ENCODE results near the gene SUGP1. TPM values are rescaled to one million over a fixed set of nuclear protein-coding genes. Genes with fewer than 3 reads are reported as not detected.

SUGP1 gene
- total RNA-seq, 1 donor from 2014 or later = 59.1 TPM

DNA sequence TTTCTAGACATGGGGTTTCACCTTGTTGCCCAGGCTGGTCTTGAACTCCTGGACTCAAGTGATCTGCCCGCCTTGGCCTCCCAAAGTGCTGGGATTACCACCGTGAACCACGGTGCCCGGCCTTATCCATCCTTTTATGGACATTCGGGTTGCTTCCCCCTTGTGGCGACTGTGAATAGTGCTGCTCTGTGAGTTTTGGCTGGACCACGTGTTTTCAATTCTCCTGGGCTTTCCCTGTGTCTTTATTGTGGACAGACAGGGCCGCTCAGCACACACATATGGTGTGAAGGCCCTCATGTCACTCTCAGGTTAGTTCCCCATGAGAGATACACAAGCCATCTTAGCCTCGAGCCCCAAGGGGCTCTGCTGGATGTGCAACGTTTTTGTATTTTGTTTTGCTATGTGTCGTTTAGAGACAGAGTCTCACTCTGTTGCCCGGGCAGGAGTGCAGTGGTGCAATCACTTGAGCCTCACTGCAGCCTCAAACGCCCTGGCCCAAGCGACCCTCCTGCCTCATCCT is 40.8 kb upstream of the SUGP1 start:
- Histone ChIP-seq H4K20me1 (ENCODE audit: insufficient read depth, low read length) (no peaks in the 10 kb centered on the region), H3K79me2 (ENCODE audit: insufficient read depth, low read length) (no peaks in the 10 kb centered on the region), H3K4me3 (ENCODE audit: insufficient read depth, low read depth, low read length) (no peak overlapping the region), H3K27me3 (ENCODE audit: insufficient read depth, low read length) (no peaks in the 10 kb centered on the region), H2AFZ (ENCODE audit: low read depth, low read length) (no peak overlapping the region), H3K27ac (ENCODE audit: low read depth, low read length) (no peak overlapping the region), H3K4me2 (ENCODE audit: low read length) (no peak overlapping the region), H3K36me3 (ENCODE audit: insufficient read depth, low read length) (peaks cover 2% of the 10 kb centered on the region), H3K9ac (ENCODE audit: low read length) (no peak overlapping the region), H3K4me1 (ENCODE audit: insufficient read depth, low read length) (no peaks in the 10 kb centered on the region), H3K9me3 (ENCODE audit: insufficient read depth, low read depth, low read length) (no peaks in the 10 kb centered on the region)
- no peak overlapping the region for H3K4me3 Mint-ChIP-seq (ENCODE audit: unreplicated experiment)
- H3K9me3 Mint-ChIP-seq (ENCODE audit: unreplicated experiment) = no peaks in the 10 kb centered on the region
- H3K27me3 Mint-ChIP-seq (ENCODE audit: low read depth, unreplicated experiment) = no peaks in the 10 kb centered on the region
- FAIRE-seq = no peak
- peak; percentile 51 for DNase-seq (ENCODE audit: low read depth)
- peaks cover 3% of the 10 kb centered on the region for H3K36me3 Mint-ChIP-seq (ENCODE audit: low read depth, unreplicated experiment)
- H3K4me1 Mint-ChIP-seq (ENCODE audit: low read depth, unreplicated experiment) = peaks cover 3% of the 10 kb centered on the region
- H3K27ac Mint-ChIP-seq (ENCODE audit: unreplicated experiment) = no peak overlapping the region
- TF ChIP-seq, protein P1, sequence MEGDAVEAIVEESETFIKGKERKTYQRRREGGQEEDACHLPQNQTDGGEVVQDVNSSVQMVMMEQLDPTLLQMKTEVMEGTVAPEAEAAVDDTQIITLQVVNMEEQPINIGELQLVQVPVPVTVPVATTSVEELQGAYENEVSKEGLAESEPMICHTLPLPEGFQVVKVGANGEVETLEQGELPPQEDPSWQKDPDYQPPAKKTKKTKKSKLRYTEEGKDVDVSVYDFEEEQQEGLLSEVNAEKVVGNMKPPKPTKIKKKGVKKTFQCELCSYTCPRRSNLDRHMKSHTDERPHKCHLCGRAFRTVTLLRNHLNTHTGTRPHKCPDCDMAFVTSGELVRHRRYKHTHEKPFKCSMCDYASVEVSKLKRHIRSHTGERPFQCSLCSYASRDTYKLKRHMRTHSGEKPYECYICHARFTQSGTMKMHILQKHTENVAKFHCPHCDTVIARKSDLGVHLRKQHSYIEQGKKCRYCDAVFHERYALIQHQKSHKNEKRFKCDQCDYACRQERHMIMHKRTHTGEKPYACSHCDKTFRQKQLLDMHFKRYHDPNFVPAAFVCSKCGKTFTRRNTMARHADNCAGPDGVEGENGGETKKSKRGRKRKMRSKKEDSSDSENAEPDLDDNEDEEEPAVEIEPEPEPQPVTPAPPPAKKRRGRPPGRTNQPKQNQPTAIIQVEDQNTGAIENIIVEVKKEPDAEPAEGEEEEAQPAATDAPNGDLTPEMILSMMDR (IDR thresholded peaks at IDR 0.05; ENCODE audit: insufficient read depth, low read depth, low read length) = peak; percentile 72
- TF ChIP-seq EZH2 (IDR thresholded peaks at IDR 0.05; ENCODE audit: insufficient read depth, low read length) = no peak

GRCh38 chr19:19356901-19357566 is 36.7 kb upstream of the SUGP1 start:
- Histone ChIP-seq H3K9ac (ENCODE audit: low read length) (no peak overlapping the region), H3K4me2 (ENCODE audit: low read length) (no peak overlapping the region), H3K79me2 (ENCODE audit: insufficient read depth, low read length) (no peaks in the 10 kb centered on the region), H3K9me3 (ENCODE audit: insufficient read depth, low read depth, low read length) (no peaks in the 10 kb centered on the region), H3K4me1 (ENCODE audit: insufficient read depth, low read length) (no peaks in the 10 kb centered on the region), H3K27ac (ENCODE audit: low read depth, low read length) (no peak overlapping the region), H4K20me1 (ENCODE audit: insufficient read depth, low read length) (no peaks in the 10 kb centered on the region), H2AFZ (ENCODE audit: low read depth, low read length) (no peak overlapping the region), H3K36me3 (ENCODE audit: insufficient read depth, low read length) (peaks cover 8% of the 10 kb centered on the region), H3K27me3 (ENCODE audit: insufficient read depth, low read length) (no peaks in the 10 kb centered on the region), H3K4me3 (ENCODE audit: insufficient read depth, low read depth, low read length) (no peak overlapping the region)
- Mint-ChIP-seq H3K36me3 (ENCODE audit: low read depth, unreplicated experiment) (peaks cover 5% of the 10 kb centered on the region), H3K4me1 (ENCODE audit: low read depth, unreplicated experiment) (no peaks in the 10 kb centered on the region), H3K4me3 (ENCODE audit: unreplicated experiment) (no peak overlapping the region), H3K9me3 (ENCODE audit: unreplicated experiment) (no peaks in the 10 kb centered on the region), H3K27me3 (ENCODE audit: low read depth, unreplicated experiment) (no peaks in the 10 kb centered on the region), H3K27ac (ENCODE audit: unreplicated experiment) (no peak overlapping the region)
- TF ChIP-seq EZH2 (IDR thresholded peaks at IDR 0.05; ENCODE audit: insufficient read depth, low read length) = no peak
- TF ChIP-seq, protein P1 (IDR thresholded peaks at IDR 0.05; ENCODE audit: insufficient read depth, low read depth, low read length) = no peak
- DNase-seq (ENCODE audit: low read depth) (no peak), FAIRE-seq (no peak)

DNA sequence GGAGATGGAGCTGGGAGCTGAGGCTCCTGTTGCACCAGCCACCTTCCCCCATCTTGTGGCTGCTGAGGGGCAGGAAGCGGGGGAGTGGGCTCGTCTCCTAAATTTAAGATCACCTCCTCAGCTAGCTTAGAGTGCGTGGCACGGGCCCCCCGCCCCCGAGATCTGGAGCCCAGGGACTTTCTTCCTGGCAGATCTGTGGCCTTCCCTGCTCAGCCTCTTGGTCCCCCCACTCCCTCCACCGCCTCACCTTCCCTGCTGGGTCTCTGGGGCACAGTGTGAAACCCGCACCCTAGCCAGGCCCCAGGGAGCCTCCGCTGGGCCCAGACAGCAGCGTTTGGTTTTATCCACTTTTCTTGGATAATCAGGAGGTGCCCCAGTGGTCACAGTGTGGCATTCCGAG is 36.2 kb upstream of the SUGP1 start:
- Histone ChIP-seq H4K20me1 (ENCODE audit: insufficient read depth, low read length) (no peaks in the 10 kb centered on the region), H3K9me3 (ENCODE audit: insufficient read depth, low read depth, low read length) (no peaks in the 10 kb centered on the region), H3K4me3 (ENCODE audit: insufficient read depth, low read depth, low read length) (no peak overlapping the region), H3K4me1 (ENCODE audit: insufficient read depth, low read length) (no peaks in the 10 kb centered on the region), H2AFZ (ENCODE audit: low read depth, low read length) (no peak overlapping the region), H3K4me2 (ENCODE audit: low read length) (no peak overlapping the region), H3K27me3 (ENCODE audit: insufficient read depth, low read length) (no peaks in the 10 kb centered on the region), H3K79me2 (ENCODE audit: insufficient read depth, low read length) (no peaks in the 10 kb centered on the region), H3K36me3 (ENCODE audit: insufficient read depth, low read length) (peaks cover 10% of the 10 kb centered on the region), H3K9ac (ENCODE audit: low read length) (no peak overlapping the region), H3K27ac (ENCODE audit: low read depth, low read length) (no peak overlapping the region)
- no peaks in the 10 kb centered on the region for H3K4me1 Mint-ChIP-seq (ENCODE audit: low read depth, unreplicated experiment)
- FAIRE-seq (no peak), DNase-seq (ENCODE audit: low read depth) (no peak)
- no peaks in the 10 kb centered on the region for H3K27me3 Mint-ChIP-seq (ENCODE audit: low read depth, unreplicated experiment)
- TF ChIP-seq EZH2 (IDR thresholded peaks at IDR 0.05; ENCODE audit: insufficient read depth, low read length) = no peak
- TF ChIP-seq, protein P1 (IDR thresholded peaks at IDR 0.05; ENCODE audit: insufficient read depth, low read depth, low read length) = no peak
- no peaks in the 10 kb centered on the region for H3K9me3 Mint-ChIP-seq (ENCODE audit: unreplicated experiment)
- peaks cover 5% of the 10 kb centered on the region for H3K36me3 Mint-ChIP-seq (ENCODE audit: low read depth, unreplicated experiment)
- H3K27ac Mint-ChIP-seq (ENCODE audit: unreplicated experiment) = no peak overlapping the region
- no peak overlapping the region for H3K4me3 Mint-ChIP-seq (ENCODE audit: unreplicated experiment)

All from astrocyte (in vitro differentiated cells and primary cell).